Measurements from ENCODE around the gene TRIM26.
"Not testable (repeated sequence)": the region's sequence is repeated elsewhere in the genome, so short reads cannot be mapped to it uniquely, and the experiment has no call there.

TRIM26 gene

GRCh38 chr6:30152910-30153610, 60.1 kb downstream of the TRIM26 start:
- DNase-seq: no peak

DNA sequence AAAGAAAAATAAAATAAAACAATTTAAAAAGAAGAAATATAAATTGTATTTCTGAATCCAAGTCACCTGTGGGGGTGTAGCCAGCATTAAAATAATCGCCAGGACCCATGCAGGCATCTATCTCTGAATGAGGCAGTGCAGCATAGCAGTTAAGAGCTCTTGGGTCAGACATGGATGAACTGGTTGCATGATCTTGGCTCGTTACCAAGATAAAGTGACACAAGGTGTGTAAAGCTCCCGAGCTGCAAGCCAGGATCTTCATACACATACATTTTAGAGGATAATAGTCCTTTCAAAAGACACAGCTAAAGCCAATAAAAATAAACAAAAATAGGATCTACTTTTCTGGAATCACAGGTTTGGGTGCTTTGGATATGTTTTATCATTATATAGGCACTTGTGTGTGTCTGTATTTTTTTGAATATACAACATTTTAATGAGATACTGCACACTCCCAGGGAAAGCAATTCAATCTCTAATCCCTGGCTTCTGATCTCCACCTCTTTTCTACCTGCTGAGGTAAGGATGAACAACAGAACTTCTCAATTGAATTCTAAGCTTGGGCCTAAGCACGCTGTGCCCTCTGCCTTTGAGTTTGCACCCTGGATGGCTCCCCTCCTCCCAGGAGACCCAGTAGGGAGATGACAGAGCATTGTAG, 61.1 kb downstream of the TRIM26 start:
- DNase-seq: no peak

DNA sequence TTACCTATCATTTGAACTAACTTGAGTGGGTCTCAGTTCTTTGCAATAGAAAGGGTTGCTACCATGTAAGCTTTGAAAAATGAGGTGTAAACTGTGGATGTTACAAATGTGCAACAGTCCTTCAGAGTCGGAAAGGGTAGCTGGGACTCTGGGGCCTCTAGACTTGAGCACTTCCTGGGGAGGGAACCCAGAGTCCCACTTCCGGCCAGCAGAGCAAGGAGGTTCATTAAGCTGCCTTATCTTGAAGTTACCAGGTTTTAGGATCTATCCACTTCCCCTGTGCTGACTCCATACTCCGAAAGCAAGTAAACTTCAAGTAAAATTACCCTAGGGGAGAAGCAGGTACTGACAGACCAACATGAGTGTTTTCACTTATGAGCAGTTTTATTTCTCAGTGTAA, 61.6 kb downstream of the TRIM26 start:
- DNase-seq: no peak

DNA sequence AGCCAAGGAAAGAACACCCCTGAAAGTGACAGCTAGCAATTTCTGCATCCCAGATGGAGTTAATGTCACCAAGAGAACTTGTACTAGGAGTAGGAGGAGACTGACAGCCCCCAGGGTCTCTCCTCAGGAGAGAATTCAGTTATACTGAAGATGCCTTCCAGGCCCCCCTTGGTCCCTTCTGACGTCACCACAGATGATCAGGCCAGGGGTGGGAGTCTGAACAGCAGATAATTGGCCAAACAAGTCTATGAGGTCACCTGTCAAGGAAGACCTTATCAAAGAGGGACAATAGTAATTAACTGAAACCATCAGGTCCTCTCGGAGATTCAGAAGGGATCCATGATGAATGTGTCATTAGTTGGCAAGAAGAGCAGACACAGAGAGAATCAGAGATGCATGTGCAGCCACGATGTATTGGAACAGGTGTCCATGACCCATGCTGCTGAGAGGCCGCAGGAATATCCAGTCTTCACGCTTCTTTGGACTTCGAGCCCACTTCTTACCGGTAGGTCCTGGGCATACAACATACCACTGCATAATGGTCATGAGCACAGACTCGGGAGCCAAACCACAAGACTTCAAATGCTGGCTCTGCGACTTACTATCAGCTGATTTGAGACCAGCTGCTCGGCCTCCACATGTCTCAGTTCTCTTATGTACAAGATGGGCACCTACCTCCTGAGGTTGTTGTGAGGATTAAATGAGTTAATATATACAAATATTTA, 62.4 kb downstream of the TRIM26 start:
- no peak for DNase-seq

- no peak for DNase-seq
Observed at GRCh38 chr6:30149858-30150550, 63.2 kb downstream of the TRIM26 start.

GRCh38 chr6:30149234-30149633, 64.0 kb downstream of the TRIM26 start:
- DNase-seq: no peak

DNA sequence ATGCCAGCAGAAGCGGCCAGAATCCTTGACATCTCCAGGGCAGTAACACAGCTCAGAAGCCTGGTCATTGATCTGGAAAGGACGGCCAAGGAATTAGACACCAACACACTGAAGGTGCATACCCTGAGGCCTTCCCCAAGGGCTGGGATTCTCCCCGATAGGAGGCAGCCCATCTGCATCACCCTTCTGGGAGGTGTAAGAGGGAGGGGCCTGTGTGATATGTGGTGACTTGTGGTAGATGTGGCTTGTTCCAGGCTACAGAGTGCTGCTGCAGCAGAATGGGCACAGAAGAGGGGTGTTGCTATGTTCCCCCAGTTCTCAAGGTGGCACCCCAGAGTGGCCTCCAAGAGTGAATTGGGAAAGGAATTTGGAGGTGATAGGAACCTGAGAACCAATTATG, 66.1 kb downstream of the TRIM26 start:
- no peak for DNase-seq

- no peak for DNase-seq
Observed at GRCh38 chr6:30145818-30146217, 67.4 kb downstream of the TRIM26 start.

DNA sequence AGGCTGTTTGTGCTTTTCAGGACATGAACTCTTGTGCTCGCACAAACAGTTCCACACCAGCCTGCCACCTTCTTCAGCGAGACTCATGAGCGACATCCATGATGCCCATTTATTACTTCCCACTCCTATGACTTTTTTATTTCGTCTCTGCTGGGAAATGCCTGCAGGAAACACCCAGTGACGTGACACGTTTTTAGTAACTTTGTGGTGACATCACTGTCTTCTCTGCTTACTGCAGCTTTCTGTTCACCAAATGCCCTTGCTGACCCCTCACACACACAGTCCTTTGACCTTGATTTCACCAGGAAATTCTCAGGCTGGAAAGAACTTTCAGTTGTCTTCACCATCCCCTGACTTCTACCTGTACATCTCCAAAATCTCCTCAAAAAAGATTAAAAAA, 68.4 kb downstream of the TRIM26 start:
- DNase-seq: no peak

- DNase-seq: no peak
Observed at GRCh38 chr6:30143780-30144179, 69.4 kb downstream of the TRIM26 start.

DNA sequence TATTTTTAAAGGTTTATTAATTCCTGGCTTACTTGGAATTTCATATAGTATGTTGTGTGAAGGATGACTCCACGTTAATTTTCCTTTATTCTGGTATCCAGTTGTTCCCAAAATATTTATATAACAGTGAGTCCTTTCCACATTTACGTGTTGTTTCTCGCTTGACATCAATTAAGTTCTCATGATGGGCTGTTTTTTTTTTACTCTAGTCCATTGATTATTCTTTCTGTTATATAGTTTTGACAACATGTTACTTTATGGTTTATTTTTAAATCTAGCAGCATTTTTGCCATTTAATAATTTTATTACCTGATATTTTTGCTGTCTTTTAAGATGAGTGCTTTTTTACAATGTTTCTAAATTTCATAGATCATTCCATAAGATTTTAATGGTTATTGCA, 70.5 kb downstream of the TRIM26 start:
- DNase-seq: no peak

DNA sequence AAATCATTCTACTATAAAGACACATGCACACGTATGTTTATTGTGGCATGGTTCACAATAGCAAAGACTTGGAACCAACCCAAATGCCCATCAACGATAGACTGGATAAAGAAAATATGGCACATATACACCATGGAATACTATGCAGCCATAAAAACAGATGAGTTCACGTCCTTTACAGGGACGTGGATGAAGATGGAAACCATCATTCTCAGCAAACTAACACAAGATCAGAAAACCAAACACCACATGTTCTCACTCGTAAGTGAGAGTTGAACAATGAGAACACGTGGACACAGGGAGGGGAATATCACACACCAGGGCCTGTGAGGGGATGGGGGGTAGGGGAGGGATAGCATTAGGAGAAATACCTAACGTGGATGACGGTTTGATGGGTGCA, 73.0 kb downstream of the TRIM26 start:
- not testable (repeated sequence) for DNase-seq

DNA sequence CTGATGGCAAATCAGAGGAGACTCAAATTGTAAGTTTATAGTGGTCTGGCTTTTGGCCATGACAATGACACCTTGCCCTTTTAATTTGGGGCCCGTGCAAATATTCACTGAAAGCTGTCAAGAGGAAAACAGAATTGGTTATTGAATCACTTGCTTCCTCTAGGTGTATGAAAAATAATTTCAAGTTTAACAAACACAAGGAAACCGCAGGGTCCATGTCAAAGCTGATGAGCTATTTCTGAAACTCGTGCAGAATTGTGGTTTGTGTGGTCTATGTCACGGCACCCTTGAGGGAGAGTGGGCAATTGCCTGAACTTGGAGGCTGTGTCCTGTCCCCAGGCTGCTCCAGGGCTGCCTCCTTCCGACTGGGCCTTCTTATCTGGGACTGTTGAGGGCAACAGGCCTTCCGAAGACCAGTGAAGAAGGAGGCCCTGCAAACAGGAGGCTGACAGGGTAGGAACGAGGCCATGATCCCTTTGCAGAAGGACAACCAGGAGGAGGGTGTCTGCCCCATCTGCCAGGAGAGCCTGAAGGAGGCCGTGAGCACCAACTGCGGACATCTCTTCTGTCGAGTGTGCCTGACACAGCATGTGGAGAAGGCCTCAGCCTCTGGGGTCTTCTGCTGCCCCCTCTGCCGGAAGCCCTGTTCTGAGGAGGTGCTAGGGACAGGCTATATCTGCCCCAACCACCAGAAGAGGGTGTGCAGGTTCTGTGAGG, 76.5 kb downstream of the TRIM26 start:
- DNase-seq: no peak

DNA sequence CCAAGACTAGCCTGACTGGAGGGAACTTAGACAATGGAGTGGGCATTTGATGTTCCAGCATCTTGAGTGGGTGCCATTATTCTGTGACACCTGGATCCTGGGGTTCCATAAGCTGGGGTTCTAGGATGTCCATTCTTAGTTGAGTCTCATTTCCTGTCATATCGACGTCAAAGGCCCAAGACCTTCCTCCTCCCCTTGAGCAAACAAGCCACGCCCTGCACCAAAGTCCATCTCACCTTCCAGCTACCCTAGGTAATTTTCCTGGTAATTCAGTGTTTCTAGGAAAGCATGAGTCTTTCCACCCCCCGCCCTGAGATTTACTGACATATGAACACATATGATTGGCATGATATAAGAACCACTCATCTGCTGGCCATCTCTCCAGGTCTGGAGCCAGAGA, 77.4 kb downstream of the TRIM26 start, which contains the start of gene TRIM40:
TRIM40 (plus strand) TSS at position 384 of the 400 bp plus-strand sequence. CDS start 897 bp downstream, outside the sequence.
- no peak for DNase-seq

GRCh38 chr6:30135147-30135546, 78.1 kb downstream of the TRIM26 start:
- DNase-seq: no peak
